ENCODE measurements around the gene ARFRP1. TPM values are rescaled to one million over a fixed set of nuclear protein-coding genes. Genes with fewer than 3 reads are reported as not detected.

Gene ARFRP1
- total and polyA plus RNA-seq, 2 of the 13 experiments (the other 11 are each of a cell fraction or from before 2014, with no cell fraction given), result 32.0 to 51.1 TPM

DNA sequence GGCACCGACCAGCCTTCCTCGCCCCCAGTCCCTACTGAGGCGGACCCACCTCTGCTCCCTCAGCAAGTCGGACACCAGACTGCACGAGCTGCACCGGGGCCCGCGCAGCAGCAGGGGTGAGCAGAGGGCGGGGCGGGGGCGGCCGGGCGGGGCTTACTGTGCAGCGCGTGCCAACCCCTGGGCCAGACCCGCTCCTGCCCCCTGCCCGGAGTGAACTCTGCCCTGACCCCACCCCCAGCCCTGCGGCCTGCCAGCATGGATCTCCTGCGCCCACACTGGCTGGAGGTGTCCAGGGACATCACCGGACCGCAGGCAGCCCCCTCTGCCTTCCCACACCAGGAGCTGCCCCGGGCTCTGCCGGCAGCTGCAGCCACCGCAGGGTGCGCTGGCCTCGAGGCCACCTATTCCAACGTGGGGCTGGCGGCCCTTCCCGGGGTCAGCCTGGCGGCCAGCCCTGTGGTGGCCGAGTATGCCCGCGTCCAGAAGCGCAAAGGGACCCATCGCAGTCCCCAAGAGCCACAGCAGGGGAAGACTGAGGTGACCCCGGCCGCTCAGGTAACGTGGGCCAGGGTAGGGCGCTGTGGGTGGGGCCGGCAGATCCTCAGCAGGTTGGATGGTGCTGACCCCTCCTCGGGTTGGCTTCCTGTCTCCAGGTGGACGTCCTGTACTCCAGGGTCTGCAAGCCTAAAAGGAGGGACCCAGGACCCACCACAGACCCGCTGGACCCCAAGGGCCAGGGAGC, 30.3 kb upstream of the ARFRP1 start (continued):
- TF ChIP-seq, protein P1, sequence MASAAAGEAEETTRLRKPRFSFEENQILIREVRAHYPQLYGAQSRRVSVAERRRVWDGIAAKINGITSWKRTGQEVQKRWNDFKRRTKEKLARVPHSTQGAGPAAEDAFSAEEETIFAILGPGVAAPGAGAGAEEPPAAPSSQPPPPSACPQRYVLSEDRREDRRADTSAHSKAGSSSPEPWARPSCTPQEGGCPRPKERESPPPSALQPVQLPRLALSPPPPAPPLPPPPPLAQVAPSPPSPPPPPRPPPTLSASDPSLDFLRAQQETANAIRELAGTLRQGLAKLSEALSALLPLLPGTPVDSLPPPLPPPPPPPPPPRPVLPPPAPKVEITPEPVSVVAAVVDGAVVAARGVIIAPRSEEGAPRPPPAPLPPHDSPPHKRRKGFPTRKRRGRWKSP (CRISPR knock-in tag; IDR thresholded peaks at IDR 0.05), result 0 out of 2 replicates have a peak, but pooled peaks have one; percentile 15
- TF ChIP-seq, protein P2, sequence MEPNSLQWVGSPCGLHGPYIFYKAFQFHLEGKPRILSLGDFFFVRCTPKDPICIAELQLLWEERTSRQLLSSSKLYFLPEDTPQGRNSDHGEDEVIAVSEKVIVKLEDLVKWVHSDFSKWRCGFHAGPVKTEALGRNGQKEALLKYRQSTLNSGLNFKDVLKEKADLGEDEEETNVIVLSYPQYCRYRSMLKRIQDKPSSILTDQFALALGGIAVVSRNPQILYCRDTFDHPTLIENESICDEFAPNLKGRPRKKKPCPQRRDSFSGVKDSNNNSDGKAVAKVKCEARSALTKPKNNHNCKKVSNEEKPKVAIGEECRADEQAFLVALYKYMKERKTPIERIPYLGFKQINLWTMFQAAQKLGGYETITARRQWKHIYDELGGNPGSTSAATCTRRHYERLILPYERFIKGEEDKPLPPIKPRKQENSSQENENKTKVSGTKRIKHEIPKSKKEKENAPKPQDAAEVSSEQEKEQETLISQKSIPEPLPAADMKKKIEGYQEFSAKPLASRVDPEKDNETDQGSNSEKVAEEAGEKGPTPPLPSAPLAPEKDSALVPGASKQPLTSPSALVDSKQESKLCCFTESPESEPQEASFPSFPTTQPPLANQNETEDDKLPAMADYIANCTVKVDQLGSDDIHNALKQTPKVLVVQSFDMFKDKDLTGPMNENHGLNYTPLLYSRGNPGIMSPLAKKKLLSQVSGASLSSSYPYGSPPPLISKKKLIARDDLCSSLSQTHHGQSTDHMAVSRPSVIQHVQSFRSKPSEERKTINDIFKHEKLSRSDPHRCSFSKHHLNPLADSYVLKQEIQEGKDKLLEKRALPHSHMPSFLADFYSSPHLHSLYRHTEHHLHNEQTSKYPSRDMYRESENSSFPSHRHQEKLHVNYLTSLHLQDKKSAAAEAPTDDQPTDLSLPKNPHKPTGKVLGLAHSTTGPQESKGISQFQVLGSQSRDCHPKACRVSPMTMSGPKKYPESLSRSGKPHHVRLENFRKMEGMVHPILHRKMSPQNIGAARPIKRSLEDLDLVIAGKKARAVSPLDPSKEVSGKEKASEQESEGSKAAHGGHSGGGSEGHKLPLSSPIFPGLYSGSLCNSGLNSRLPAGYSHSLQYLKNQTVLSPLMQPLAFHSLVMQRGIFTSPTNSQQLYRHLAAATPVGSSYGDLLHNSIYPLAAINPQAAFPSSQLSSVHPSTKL (CRISPR knock-in tag; IDR thresholded peaks at IDR 0.05), result no peak; the same call in 1 of the 2 replicates
- TF ChIP-seq, protein P3, sequence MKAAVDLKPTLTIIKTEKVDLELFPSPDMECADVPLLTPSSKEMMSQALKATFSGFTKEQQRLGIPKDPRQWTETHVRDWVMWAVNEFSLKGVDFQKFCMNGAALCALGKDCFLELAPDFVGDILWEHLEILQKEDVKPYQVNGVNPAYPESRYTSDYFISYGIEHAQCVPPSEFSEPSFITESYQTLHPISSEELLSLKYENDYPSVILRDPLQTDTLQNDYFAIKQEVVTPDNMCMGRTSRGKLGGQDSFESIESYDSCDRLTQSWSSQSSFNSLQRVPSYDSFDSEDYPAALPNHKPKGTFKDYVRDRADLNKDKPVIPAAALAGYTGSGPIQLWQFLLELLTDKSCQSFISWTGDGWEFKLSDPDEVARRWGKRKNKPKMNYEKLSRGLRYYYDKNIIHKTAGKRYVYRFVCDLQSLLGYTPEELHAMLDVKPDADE (CRISPR knock-in tag; IDR thresholded peaks at IDR 0.05), result no peak
- TF ChIP-seq GATA4 (IDR thresholded peaks at IDR 0.05; ENCODE audit: borderline replicate concordance, low read depth) (peak; percentile 68; the same call in 1 of the 2 replicates), PITX1 (CRISPR knock-in tag; IDR thresholded peaks at IDR 0.05) (peak; percentile 80; the same call in 1 of the 2 replicates), KDM6A (CRISPR knock-in tag; IDR thresholded peaks at IDR 0.05; ENCODE audit: low read depth) (no peak; the same call in 1 of the 2 replicates), ZNF510 (CRISPR knock-in tag; IDR thresholded peaks at IDR 0.05; ENCODE audit: low read depth) (peak; percentile 83; the same call in 1 of the 2 replicates), MED8 (CRISPR knock-in tag; IDR thresholded peaks at IDR 0.05; ENCODE audit: insufficient replicate concordance) (peak; percentile 85)
- TF ChIP-seq, protein P4, sequence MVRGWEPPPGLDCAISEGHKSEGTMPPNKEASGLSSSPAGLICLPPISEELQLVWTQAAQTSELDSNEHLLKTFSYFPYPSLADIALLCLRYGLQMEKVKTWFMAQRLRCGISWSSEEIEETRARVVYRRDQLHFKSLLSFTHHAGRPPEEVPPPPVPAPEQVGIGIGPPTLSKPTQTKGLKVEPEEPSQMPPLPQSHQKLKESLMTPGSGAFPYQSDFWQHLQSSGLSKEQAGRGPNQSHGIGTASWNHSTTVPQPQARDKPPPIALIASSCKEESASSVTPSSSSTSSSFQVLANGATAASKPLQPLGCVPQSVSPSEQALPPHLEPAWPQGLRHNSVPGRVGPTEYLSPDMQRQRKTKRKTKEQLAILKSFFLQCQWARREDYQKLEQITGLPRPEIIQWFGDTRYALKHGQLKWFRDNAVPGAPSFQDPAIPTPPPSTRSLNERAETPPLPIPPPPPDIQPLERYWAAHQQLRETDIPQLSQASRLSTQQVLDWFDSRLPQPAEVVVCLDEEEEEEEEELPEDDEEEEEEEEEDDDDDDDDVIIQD (CRISPR knock-in tag; IDR thresholded peaks at IDR 0.05; ENCODE audit: low read depth), result 0 out of 2 replicates have a peak, but pooled peaks have one; percentile 22
- TF ChIP-seq, protein P5, sequence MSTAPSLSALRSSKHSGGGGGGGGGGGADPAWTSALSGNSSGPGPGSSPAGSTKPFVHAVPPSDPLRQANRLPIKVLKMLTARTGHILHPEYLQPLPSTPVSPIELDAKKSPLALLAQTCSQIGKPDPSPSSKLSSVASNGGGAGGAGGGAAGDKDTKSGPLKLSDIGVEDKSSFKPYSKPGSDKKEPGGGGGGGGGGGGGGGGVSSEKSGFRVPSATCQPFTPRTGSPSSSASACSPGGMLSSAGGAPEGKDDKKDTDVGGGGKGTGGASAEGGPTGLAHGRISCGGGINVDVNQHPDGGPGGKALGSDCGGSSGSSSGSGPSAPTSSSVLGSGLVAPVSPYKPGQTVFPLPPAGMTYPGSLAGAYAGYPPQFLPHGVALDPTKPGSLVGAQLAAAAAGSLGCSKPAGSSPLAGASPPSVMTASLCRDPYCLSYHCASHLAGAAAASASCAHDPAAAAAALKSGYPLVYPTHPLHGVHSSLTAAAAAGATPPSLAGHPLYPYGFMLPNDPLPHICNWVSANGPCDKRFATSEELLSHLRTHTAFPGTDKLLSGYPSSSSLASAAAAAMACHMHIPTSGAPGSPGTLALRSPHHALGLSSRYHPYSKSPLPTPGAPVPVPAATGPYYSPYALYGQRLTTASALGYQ (CRISPR knock-in tag; IDR thresholded peaks at IDR 0.05), result no peak; the same call in 1 of the 2 replicates
- TF ChIP-seq, protein P6, sequence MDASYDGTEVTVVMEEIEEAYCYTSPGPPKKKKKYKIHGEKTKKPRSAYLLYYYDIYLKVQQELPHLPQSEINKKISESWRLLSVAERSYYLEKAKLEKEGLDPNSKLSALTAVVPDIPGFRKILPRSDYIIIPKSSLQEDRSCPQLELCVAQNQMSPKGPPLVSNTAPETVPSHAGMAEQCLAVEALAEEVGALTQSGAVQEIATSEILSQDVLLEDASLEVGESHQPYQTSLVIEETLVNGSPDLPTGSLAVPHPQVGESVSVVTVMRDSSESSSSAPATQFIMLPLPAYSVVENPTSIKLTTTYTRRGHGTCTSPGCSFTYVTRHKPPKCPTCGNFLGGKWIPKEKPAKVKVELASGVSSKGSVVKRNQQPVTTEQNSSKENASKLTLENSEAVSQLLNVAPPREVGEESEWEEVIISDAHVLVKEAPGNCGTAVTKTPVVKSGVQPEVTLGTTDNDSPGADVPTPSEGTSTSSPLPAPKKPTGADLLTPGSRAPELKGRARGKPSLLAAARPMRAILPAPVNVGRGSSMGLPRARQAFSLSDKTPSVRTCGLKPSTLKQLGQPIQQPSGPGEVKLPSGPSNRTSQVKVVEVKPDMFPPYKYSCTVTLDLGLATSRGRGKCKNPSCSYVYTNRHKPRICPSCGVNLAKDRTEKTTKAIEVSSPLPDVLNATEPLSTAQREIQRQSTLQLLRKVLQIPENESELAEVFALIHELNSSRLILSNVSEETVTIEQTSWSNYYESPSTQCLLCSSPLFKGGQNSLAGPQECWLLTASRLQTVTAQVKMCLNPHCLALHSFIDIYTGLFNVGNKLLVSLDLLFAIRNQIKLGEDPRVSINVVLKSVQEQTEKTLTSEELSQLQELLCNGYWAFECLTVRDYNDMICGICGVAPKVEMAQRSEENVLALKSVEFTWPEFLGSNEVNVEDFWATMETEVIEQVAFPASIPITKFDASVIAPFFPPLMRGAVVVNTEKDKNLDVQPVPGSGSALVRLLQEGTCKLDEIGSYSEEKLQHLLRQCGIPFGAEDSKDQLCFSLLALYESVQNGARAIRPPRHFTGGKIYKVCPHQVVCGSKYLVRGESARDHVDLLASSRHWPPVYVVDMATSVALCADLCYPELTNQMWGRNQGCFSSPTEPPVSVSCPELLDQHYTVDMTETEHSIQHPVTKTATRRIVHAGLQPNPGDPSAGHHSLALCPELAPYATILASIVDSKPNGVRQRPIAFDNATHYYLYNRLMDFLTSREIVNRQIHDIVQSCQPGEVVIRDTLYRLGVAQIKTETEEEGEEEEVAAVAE (CRISPR knock-in tag; IDR thresholded peaks at IDR 0.05; ENCODE audit: borderline replicate concordance), result peak; percentile 90
